ENCODE data around the gene SGTB. TPM values are rescaled to one million over a fixed set of nuclear protein-coding genes. Genes with fewer than 3 reads are reported as not detected.

The SGTB gene
- total RNA-seq, 1 experiment from 2014 or later: 13.0 TPM

- DNase-seq: peak; percentile 42 to 47
Measured at GRCh38 chr5:65742565-65743231, 20.8 kb upstream of the SGTB start.

GRCh38 chr5:65739162-65739561 is 17.3 kb upstream of the SGTB start:
- H3K9me3 ChIP-seq: no peaks in the 10 kb centered on the region
- Mint-ChIP-seq H3K27me3 (ENCODE audit: insufficient read depth, unreplicated experiment) (no peaks in the 10 kb centered on the region), H3K4me1 (ENCODE audit: low read depth, unreplicated experiment) (peaks cover 18% of the 10 kb centered on the region), H3K9me3 (ENCODE audit: unreplicated experiment) (no peaks in the 10 kb centered on the region), H3K27ac (ENCODE audit: unreplicated experiment) (no peak overlapping the region), H3K4me3 (ENCODE audit: unreplicated experiment) (no peak overlapping the region), H3K36me3 (ENCODE audit: insufficient read depth, unreplicated experiment) (no peaks in the 10 kb centered on the region)
- H3K4me3 ChIP-seq (ENCODE audit: low read depth, low read length): no peak overlapping the region
- H3K36me3 ChIP-seq (ENCODE audit: control insufficient read depth, insufficient read depth, low read length): no peaks in the 10 kb centered on the region
- POLR2A ChIA-PET: no interaction called here
- BruUV-seq (replicated peaks): no TSS peak
- intact Hi-C loops (cut with micrococcal nuclease; ENCODE audit: unreplicated experiment): no loop called here
- H3K4me1 ChIP-seq: no peaks in the 10 kb centered on the region
- no peak for DNase-seq
- CTCF ChIA-PET: no interaction called here
- no peak for TF ChIP-seq CTCF (IDR thresholded peaks at IDR 0.05; ENCODE audit: insufficient read depth in 1 of 2, low read depth in 1 of 2, low read length in 1 of 2, severe bottlenecking in 1 of 2, unreplicated experiment in 1 of 2)
- H3K27me3 ChIP-seq (replicated peaks; ENCODE audit: control insufficient read depth, insufficient read depth, low read length): no peaks in the 10 kb centered on the region

More at GRCh38 chr5:65742565-65743231, 20.8 kb upstream of the SGTB start:
- Mint-ChIP-seq H3K9me3 (ENCODE audit: unreplicated experiment) (peaks cover 9% of the 10 kb centered on the region), H3K4me3 (ENCODE audit: unreplicated experiment) (no peak overlapping the region), H3K4me1 (ENCODE audit: low read depth, unreplicated experiment) (peaks cover 22% of the 10 kb centered on the region), H3K27me3 (ENCODE audit: insufficient read depth, unreplicated experiment) (no peaks in the 10 kb centered on the region), H3K36me3 (ENCODE audit: insufficient read depth, unreplicated experiment) (no peaks in the 10 kb centered on the region), H3K27ac (ENCODE audit: unreplicated experiment) (no peak overlapping the region)
- POLR2A ChIA-PET: interaction anchor here (0.5 kb wide), 1 partner anchor 261 kb away, joined by 4 read pairs; no protein-coding TSS in a partner anchor
- H3K36me3 ChIP-seq (ENCODE audit: control insufficient read depth, insufficient read depth, low read length): no peaks in the 10 kb centered on the region
- no peaks in the 10 kb centered on the region for H3K4me1 ChIP-seq
- intact Hi-C loops (cut with micrococcal nuclease; ENCODE audit: unreplicated experiment): loop anchor here (1.0 to 10.0 kb wide), 3 partner anchors 172 to 292 kb away; no protein-coding TSS in a partner anchor
- TF ChIP-seq CTCF (IDR thresholded peaks at IDR 0.05; ENCODE audit: insufficient read depth in 1 of 2, low read depth in 1 of 2, low read length in 1 of 2, severe bottlenecking in 1 of 2, unreplicated experiment in 1 of 2): peak; percentile 55 to 76
- H3K4me3 ChIP-seq (ENCODE audit: low read depth, low read length): no peak overlapping the region
- no peaks in the 10 kb centered on the region for H3K9me3 ChIP-seq
- no TSS peak for BruUV-seq (replicated peaks)
- CTCF ChIA-PET: no interaction called here
- H3K27me3 ChIP-seq (replicated peaks; ENCODE audit: control insufficient read depth, insufficient read depth, low read length): no peaks in the 10 kb centered on the region

- no peaks in the 10 kb centered on the region for H3K36me3 ChIP-seq (ENCODE audit: control insufficient read depth, insufficient read depth, low read length)
- intact Hi-C loops (cut with micrococcal nuclease; ENCODE audit: unreplicated experiment): no loop called here
- H3K4me1 ChIP-seq: no peaks in the 10 kb centered on the region
- Mint-ChIP-seq H3K27me3 (ENCODE audit: insufficient read depth, unreplicated experiment) (no peaks in the 10 kb centered on the region), H3K9me3 (ENCODE audit: unreplicated experiment) (no peaks in the 10 kb centered on the region), H3K36me3 (ENCODE audit: insufficient read depth, unreplicated experiment) (no peaks in the 10 kb centered on the region), H3K4me1 (ENCODE audit: low read depth, unreplicated experiment) (peaks cover 14% of the 10 kb centered on the region), H3K27ac (ENCODE audit: unreplicated experiment) (no peak overlapping the region), H3K4me3 (ENCODE audit: unreplicated experiment) (no peak overlapping the region)
- no peaks in the 10 kb centered on the region for H3K9me3 ChIP-seq
- no peak for DNase-seq
- no peaks in the 10 kb centered on the region for H3K27me3 ChIP-seq (replicated peaks; ENCODE audit: control insufficient read depth, insufficient read depth, low read length)
- no peak for TF ChIP-seq CTCF (IDR thresholded peaks at IDR 0.05; ENCODE audit: insufficient read depth in 1 of 2, low read depth in 1 of 2, low read length in 1 of 2, severe bottlenecking in 1 of 2, unreplicated experiment in 1 of 2)
- CTCF ChIA-PET: no interaction called here
- no TSS peak for BruUV-seq (replicated peaks)
- no peak overlapping the region for H3K4me3 ChIP-seq (ENCODE audit: low read depth, low read length)
- POLR2A ChIA-PET: no interaction called here
Measured at GRCh38 chr5:65738305-65738704, 16.4 kb upstream of the SGTB start.
